PC-3 (cell line): Measurements from ENCODE around the gene PCYT1B. TPM values are rescaled to one million over a fixed set of nuclear protein-coding genes. Genes with fewer than 3 reads are reported as not detected.

ENCODE experiments used
- ATAC-seq: fragments of 200-7000 bp; cut with Tn5 transposase; 2 replicates; pipeline ENCODE4 v1.9.1; 2020; ENCODE audit warnings: mild to moderate bottlenecking, moderate library complexity
- BruUV-seq: library from RNA; stranded (reverse); fragments of 400-500 nt; replicated peaks from 2 replicates; lab custom pipeline; 2021; lab: Mats Ljungman, UMichigan
- CTCF ChIA-PET: fragments of 300-600 bp; sonication (Branson Sonifier 250); formaldehyde crosslinking; loops from one replicate; lab custom pipeline; 2022; ENCODE audit warnings: antibody characterized with exemption; lab: Charles Lee
- POLR2A ChIA-PET: fragments of 300-600 bp; sonication (Branson Sonifier 250); formaldehyde crosslinking; loops from one replicate; lab custom pipeline; 2022; ENCODE audit warnings: antibody characterized with exemption; ENCODE audit not compliant: unreplicated experiment; lab: Charles Lee
- DNase-seq: peaks from one replicate; pipeline ENCODE4 v3.0.0-alpha.2; 2015
- H2AFZ ChIP-seq: fragments of 300-600 bp; sonication (generic); 2 replicates; pipeline ENCODE4 v1.6.0; 2016; ENCODE audit warnings: antibody characterized with exemption, low read length
- H3F3A ChIP-seq: fragments of 300-600 bp; sonication (generic); one replicate; pipeline ENCODE4 v1.6.0; 2017; ENCODE audit warnings: antibody characterized with exemption, low read length, control low read depth, mild to moderate bottlenecking; ENCODE audit not compliant: unreplicated experiment
- H3K27ac ChIP-seq: fragments of 300-600 bp; sonication (generic); 2 replicates; pipeline ENCODE4 v1.5.1; 2016; ENCODE audit warnings: mild to moderate bottlenecking, low read length
- H3K27me3 ChIP-seq: fragments of 300-600 bp; sonication (generic); 2 replicates; pipeline ENCODE4 v1.6.1; 2016; ENCODE audit warnings: low read length, mixed read lengths
- H3K36me3 ChIP-seq: fragments of 300-600 bp; sonication (generic); 2 replicates; pipeline ENCODE4 v1.6.1; 2016; ENCODE audit warnings: low read depth, mixed run types, low read length, mixed read lengths
- H3K4me1 ChIP-seq: fragments of 300-600 bp; sonication (generic); 2 replicates; pipeline ENCODE4 v1.5.1; 2016; ENCODE audit warnings: low read length; ENCODE audit not compliant: insufficient read depth
- H3K4me2 ChIP-seq: fragments of 300-600 bp; sonication (generic); 2 replicates; pipeline ENCODE4 v1.6.0; 2016; ENCODE audit warnings: low read length
- H3K4me3 ChIP-seq: fragments of 300-600 bp; sonication (generic); 2 replicates; pipeline ENCODE4 v1.5.1; 2016; ENCODE audit warnings: mild to moderate bottlenecking, low read length, mixed read lengths
- H3K79me2 ChIP-seq: fragments of 300-600 bp; sonication (generic); 2 replicates; pipeline ENCODE4 v1.6.1; 2017; ENCODE audit warnings: low read length, mixed read lengths
- H3K9ac ChIP-seq: fragments of 300-600 bp; sonication (generic); 2 replicates; pipeline ENCODE4 v1.6.0; 2016; ENCODE audit warnings: mild to moderate bottlenecking, low read length
- H3K9me2 ChIP-seq: fragments of 300-600 bp; sonication (generic); replicated peaks from 2 replicates; pipeline ENCODE4 v1.6.1; 2016; ENCODE audit warnings: mixed run types, low read length, mixed read lengths
- H3K9me3 ChIP-seq: fragments of 300-600 bp; sonication (generic); 2 replicates; pipeline ENCODE4 v1.6.1; 2016; ENCODE audit warnings: low read length, mixed read lengths
- H4K20me1 ChIP-seq: fragments of 300-600 bp; sonication (generic); 2 replicates; pipeline ENCODE4 v1.6.1; 2016; ENCODE audit warnings: low read length, mixed read lengths
- EZH2 ChIP-seq: fragments of 300-600 bp; sonication (generic); IDR thresholded peaks from one replicate; pipeline ENCODE4 v1.6.1; 2017; ENCODE audit warnings: antibody characterized with exemption, mild to moderate bottlenecking, low read length; ENCODE audit not compliant: unreplicated experiment
- EZH2phosphoT487 ChIP-seq: fragments of 300-600 bp; sonication (generic); IDR thresholded peaks from 2 replicates; pipeline ENCODE4 v1.6.1; 2018; ENCODE audit warnings: mild to moderate bottlenecking, antibody characterized with exemption, low read length, borderline replicate concordance
- intact Hi-C: fragments of 100-400 bp; cut with micrococcal nuclease; formaldehyde crosslinking; loops from 2 replicates; pipeline ENCODE4 v1.9.0; 2023
- total RNA-seq: library from RNA; depleted of rRNA; stranded (reverse); fragments of >200 nt; gene quantifications from 2 replicates; pipeline ENCODE4 v1.2.3, GENCODE V29; 2014
- TF ChIP-seq, protein P1 (sequence below): fragments of 300-600 bp; sonication (generic); conservative IDR thresholded peaks from 2 replicates; pipeline ENCODE4 v1.5.1; 2017; ENCODE audit warnings: antibody characterized with exemption, low read depth, mild to moderate bottlenecking, low read length

The PCYT1B gene
- total RNA-seq, 1 experiment from 2014 or later = not detected

DNA sequence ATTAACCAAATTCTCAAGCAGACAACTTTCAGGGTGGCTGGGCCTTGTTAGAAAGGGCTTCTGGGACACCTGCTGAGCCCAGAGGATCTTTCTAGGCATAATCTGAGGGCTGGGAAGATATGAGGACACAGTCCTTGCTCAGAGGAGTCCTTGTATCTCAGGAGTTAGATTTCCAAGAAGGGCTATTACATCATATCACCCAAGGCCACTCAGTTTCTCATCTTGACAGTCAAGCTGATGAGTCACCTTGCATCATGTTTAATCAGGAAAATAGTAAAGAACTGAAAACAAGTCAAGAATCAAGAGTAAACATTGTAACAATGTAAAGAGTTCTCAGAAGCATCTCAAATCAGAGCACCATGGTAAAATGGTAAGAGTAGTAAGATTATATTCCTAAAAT is 4.0 kb downstream of the PCYT1B start:
- Histone ChIP-seq H3K79me2 (no peaks in the 10 kb centered on the region), H3K4me1 (peaks cover 14% of the 10 kb centered on the region), H3K36me3 (no peaks in the 10 kb centered on the region), H2AFZ (no peak overlapping the region), H3K9me2 (no peaks in the 10 kb centered on the region), H3K27me3 (peaks cover 33% of the 10 kb centered on the region; the same call in 1 of the 2 replicates), H3K9ac (no peak overlapping the region), H4K20me1 (no peaks in the 10 kb centered on the region), H3K9me3 (no peaks in the 10 kb centered on the region), H3K27ac (no peak overlapping the region), H3F3A (no peaks in the 10 kb centered on the region), H3K4me2 (no peak overlapping the region), H3K4me3 (no peak overlapping the region)
- TF ChIP-seq, protein P1, sequence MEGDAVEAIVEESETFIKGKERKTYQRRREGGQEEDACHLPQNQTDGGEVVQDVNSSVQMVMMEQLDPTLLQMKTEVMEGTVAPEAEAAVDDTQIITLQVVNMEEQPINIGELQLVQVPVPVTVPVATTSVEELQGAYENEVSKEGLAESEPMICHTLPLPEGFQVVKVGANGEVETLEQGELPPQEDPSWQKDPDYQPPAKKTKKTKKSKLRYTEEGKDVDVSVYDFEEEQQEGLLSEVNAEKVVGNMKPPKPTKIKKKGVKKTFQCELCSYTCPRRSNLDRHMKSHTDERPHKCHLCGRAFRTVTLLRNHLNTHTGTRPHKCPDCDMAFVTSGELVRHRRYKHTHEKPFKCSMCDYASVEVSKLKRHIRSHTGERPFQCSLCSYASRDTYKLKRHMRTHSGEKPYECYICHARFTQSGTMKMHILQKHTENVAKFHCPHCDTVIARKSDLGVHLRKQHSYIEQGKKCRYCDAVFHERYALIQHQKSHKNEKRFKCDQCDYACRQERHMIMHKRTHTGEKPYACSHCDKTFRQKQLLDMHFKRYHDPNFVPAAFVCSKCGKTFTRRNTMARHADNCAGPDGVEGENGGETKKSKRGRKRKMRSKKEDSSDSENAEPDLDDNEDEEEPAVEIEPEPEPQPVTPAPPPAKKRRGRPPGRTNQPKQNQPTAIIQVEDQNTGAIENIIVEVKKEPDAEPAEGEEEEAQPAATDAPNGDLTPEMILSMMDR = no peak
- TF ChIP-seq EZH2phosphoT487 = no peak
- TF ChIP-seq EZH2 = no peak
- ChIA-PET CTCF (no interaction called here), POLR2A (no interaction called here)
- DNase-seq = peak; percentile 61
- no TSS peak for BruUV-seq
- ATAC-seq = peak; percentile 76
- intact Hi-C loops = no loop called here

GRCh38 chrX:24629701-24630100 is 17.4 kb downstream of the PCYT1B start:
- intact Hi-C loops = no loop called here
- Histone ChIP-seq H3K79me2 (no peaks in the 10 kb centered on the region), H4K20me1 (no peaks in the 10 kb centered on the region), H3K9me3 (no peaks in the 10 kb centered on the region), H3K9me2 (no peaks in the 10 kb centered on the region), H3K4me1 (no peaks in the 10 kb centered on the region), H3F3A (no peaks in the 10 kb centered on the region), H3K9ac (no peak overlapping the region), H3K36me3 (no peaks in the 10 kb centered on the region), H3K27ac (no peak overlapping the region), H2AFZ (no peak overlapping the region), H3K4me2 (no peak overlapping the region), H3K4me3 (no peak overlapping the region), H3K27me3 (no peaks in the 10 kb centered on the region)
- CTCF ChIA-PET = no interaction called here
- DNase-seq = no peak
- no TSS peak for BruUV-seq
- no peak for ATAC-seq
- POLR2A ChIA-PET = no interaction called here
- TF ChIP-seq EZH2phosphoT487 = no peak
- TF ChIP-seq, protein P1 = no peak
- no peak for TF ChIP-seq EZH2

DNA sequence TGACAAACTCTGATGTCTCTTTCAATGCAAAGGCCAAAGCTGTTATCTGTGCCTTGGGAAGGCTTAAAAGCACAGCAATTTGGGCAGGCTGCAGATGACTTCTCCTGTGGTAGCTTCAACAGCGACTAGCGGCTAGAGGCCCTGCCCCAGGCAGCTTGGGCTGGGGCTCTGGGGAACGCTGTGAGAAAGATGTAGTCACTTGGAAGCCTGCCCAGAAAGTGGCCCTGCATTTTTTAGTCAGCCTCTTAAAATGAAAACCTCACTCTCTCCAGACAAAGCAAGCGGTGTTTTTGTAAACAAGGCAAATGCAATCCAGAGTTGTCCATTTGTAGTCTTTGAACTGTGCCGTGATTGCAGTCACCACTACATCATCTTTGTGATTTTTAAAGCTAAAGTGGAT is 27.5 kb downstream of the PCYT1B start:
- intact Hi-C loops = no loop called here
- Histone ChIP-seq H3F3A (no peaks in the 10 kb centered on the region), H3K27ac (no peak overlapping the region), H3K4me1 (peaks cover 6% of the 10 kb centered on the region; the same call in 1 of the 2 replicates), H2AFZ (no peak overlapping the region), H3K27me3 (no peaks in the 10 kb centered on the region), H3K4me2 (0 out of 2 replicates have a peak overlapping the region, but pooled peaks have one; percentile 10), H3K4me3 (no peak overlapping the region), H3K36me3 (no peaks in the 10 kb centered on the region), H3K9me3 (no peaks in the 10 kb centered on the region), H3K79me2 (no peaks in the 10 kb centered on the region), H3K9ac (no peak overlapping the region), H4K20me1 (no peaks in the 10 kb centered on the region), H3K9me2 (no peaks in the 10 kb centered on the region)
- peak; percentile 80 for DNase-seq
- BruUV-seq = no TSS peak
- ATAC-seq = peak; percentile 81
- no peak for TF ChIP-seq EZH2
- TF ChIP-seq, protein P1 = no peak
- TF ChIP-seq EZH2phosphoT487 = no peak
- CTCF ChIA-PET = no interaction called here
- POLR2A ChIA-PET = no interaction called here
